Caki2 (cell line): Measurements from ENCODE around the gene RPP21. TPM values are rescaled to one million over a fixed set of nuclear protein-coding genes. Genes with fewer than 3 reads are reported as not detected.

Experiments used
- DNase-seq: peaks from one replicate; pipeline ENCODE4 v3.0.0-alpha.2; 2015; ENCODE audit warnings: low read depth
- in situ Hi-C: cut with HindIII; loops from 2 replicates; pipeline ENCODE4 v1.10.0; 2016; ENCODE audit warnings: low sequenced_read_pairs, low pct_unique_long_range_greater_than_20kb, mixed read lengths
- total RNA-seq: library from RNA; depleted of rRNA; stranded (reverse); fragments of >200 nt; shearing (Covaris generic); gene quantifications from 2 replicates; pipeline ENCODE4 v1.2.3, GENCODE V29; 2014; ENCODE audit warnings: low replicate concordance; rRNA removed

RPP21 gene
- total RNA-seq, result 47.4 and 120 TPM in 2 replicates

GRCh38 chr6:30344868-30345671 is at the start of gene RPP21:
RPP21 (plus strand) TSS chr6:30345156; CDS start chr6:30345172, 16 bp downstream.
- DNase-seq, result peak; percentile 81
- in situ Hi-C loops, result no loop called here

- in situ Hi-C loops, result no loop called here
- no peak for DNase-seq
These were observed 49.1 kb upstream of the RPP21 start for GRCh38 chr6:30295837-30296236.

GRCh38 chr6:30304002-30304401 is 41.0 kb upstream of the RPP21 start:
- no peak for DNase-seq
- in situ Hi-C loops, result no loop called here

GRCh38 chr6:30311101-30311500 is 33.9 kb upstream of the RPP21 start:
- no peak for DNase-seq
- in situ Hi-C loops, result no loop called here

- in situ Hi-C loops, result no loop called here
- DNase-seq, result no peak
These were observed 33.3 kb upstream of the RPP21 start for GRCh38 chr6:30311671-30312070.

GRCh38 chr6:30312266-30312665 is 32.7 kb upstream of the RPP21 start:
- in situ Hi-C loops, result no loop called here
- no peak for DNase-seq

GRCh38 chr6:30312676-30313321 is 32.2 kb upstream of the RPP21 start:
- no peak for DNase-seq
- in situ Hi-C loops, result no loop called here

GRCh38 chr6:30315156-30315555 is 29.8 kb upstream of the RPP21 start:
- no peak for DNase-seq
- in situ Hi-C loops, result no loop called here

- DNase-seq, result no peak
- in situ Hi-C loops, result no loop called here
These were observed 26.9 kb upstream of the RPP21 start for GRCh38 chr6:30317913-30318589.

- no peak for DNase-seq
- in situ Hi-C loops, result no loop called here
These were observed 25.7 kb upstream of the RPP21 start for GRCh38 chr6:30319146-30319835.

GRCh38 chr6:30321692-30322388 is 23.1 kb upstream of the RPP21 start:
- in situ Hi-C loops, result no loop called here
- DNase-seq, result no peak

- no peak for DNase-seq
- in situ Hi-C loops, result no loop called here
These were observed 22.1 kb upstream of the RPP21 start for GRCh38 chr6:30322527-30323501.

- in situ Hi-C loops, result no loop called here
- DNase-seq, result no peak
These were observed 21.1 kb upstream of the RPP21 start for GRCh38 chr6:30323806-30324205.

- in situ Hi-C loops, result no loop called here
- DNase-seq, result peak; percentile 66
These were observed 19.6 kb upstream of the RPP21 start for GRCh38 chr6:30325150-30325872.

GRCh38 chr6:30325873-30326525 is 19.0 kb upstream of the RPP21 start:
- DNase-seq, result no peak
- in situ Hi-C loops, result no loop called here
